LHCN-M2 (cell line): ENCODE measurements around the gene GID8. TPM values are rescaled to one million over a fixed set of nuclear protein-coding genes. Genes with fewer than 3 reads are reported as not detected.

Experiments
- DNase-seq: peaks from one replicate; pipeline ENCODE4 v3.0.0-alpha.2; 2012; ENCODE audit warnings: low read depth
- total RNA-seq: library from RNA; depleted of rRNA; stranded (reverse); fragments of >200 nt; gene quantifications from 2 replicates; pipeline ENCODE4 v1.2.3, GENCODE V29; 2014; rRNA removed

GID8 gene
- total RNA-seq, 1 experiment from 2014 or later, result 23.5 TPM

DNA sequence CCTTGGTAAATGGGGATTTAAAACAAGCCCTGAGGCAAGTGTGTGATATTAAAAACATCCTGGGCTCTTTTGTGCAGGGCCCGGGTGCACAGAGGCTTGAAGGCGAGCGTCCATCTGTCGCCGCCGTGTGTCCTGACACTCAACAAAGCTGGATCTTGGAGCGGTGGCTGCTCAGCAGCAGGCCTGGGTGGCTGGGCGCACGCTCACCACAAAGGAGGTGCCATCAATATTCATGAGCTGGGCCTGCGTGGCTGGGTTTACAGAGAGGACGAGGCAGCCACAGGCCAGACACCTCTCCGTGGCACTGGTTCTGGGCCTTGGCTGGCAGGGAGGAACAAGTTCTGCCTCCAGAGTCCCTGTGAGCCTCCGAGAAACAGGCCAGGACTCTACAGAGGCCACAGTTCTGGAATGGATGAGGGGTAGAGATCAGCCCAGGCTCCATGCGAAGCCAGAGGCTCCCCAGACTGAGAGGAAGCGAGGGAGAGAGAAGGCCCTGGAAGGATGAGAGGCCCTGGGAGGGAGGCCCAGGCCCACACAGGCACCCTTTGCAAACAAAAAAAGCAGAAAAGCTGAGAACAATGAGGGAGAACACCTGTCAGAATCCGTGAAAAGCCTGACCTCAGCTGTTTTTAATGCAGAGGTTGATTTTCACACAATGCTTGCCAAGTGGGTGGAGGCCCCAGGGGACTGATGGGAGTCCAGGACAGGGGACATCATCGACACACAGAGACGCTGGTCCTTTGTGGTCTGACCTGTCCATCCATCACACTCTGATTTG lies 46.9 kb downstream of the GID8 start:
- no peak for DNase-seq

DNA sequence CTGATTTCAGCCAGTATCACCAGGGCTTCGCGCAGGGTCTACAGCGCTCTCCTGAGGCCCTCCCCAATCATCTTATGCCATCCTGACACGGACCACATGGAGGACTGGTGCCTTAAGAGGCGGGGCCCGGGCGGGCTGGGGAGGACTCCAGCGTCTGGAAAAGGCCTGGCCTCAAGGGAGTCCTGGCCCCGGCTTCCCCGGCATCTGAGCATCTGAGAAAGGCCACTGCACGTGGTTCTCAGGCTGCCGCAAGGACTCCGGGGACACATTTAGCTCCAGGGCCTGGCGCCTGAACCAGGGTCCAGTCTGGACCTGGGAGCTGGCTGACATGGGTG lies 47.5 kb downstream of the GID8 start:
- no peak for DNase-seq

DNA sequence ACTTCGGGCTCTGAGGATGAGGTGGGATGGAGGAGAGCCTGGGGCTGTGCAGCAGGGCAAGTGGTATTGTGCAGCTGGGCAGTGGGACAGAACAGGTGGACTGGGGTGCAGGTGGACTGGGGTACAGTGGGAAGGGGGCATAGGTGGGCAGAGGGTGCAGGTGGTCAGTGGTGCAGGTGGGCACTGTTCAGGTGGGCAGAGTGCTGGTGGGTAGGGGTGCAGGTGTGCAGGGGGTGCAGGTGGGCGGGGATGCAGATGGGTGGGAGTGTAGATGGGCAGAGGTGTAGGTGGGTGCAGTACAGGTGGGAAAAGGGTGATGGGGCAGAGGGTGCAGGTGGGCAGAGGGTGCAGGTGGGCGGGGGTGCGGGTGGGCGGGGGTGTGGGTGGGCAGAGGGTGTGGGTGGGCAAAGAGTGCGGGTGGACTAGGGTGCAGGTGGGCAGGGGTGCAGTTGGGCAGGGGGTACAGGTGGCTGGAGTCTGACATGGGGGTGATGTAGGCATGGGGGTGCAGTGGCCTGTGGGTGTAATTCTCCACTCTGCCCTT lies 48.4 kb downstream of the GID8 start:
- DNase-seq, result no peak

DNA sequence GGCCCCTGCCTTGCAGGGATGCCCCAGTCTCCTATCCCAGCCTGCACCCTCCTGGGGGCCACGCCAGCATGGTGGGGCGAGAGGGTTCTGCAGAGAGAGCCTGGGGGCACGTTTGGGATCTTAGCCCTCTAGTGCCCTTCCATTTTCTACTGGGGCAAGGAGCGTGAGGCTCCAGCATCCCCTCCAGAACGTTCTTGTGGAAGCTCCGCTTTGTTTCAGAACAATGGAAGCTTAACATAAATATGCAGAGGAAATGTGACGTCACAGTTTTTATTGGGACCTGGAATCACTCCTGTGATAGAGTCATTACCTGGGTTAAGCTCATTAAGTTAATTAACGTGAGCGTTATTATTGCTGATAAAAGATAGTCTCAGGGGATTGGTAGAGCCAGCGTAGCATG lies 49.2 kb downstream of the GID8 start:
- no peak for DNase-seq

DNA sequence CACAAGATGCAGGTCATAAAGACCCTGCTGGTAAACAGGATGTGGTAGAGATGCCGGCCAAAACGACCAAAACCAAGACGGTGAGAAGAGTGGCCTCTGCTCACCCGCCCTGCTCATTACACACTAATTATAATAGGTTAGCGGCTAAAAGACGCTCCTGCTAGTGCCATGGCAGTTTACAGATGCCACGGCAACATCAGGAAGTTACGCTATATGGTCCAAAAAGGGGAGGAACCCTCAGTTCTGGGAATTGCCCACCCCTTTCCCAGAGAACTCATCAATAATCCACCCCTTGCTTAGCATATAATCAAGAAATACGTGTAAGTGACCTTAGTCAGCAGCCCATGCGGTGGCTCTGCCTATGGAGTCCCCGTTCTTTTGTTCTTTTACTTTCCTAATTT lies 51.3 kb downstream of the GID8 start:
- DNase-seq, result no peak

DNA sequence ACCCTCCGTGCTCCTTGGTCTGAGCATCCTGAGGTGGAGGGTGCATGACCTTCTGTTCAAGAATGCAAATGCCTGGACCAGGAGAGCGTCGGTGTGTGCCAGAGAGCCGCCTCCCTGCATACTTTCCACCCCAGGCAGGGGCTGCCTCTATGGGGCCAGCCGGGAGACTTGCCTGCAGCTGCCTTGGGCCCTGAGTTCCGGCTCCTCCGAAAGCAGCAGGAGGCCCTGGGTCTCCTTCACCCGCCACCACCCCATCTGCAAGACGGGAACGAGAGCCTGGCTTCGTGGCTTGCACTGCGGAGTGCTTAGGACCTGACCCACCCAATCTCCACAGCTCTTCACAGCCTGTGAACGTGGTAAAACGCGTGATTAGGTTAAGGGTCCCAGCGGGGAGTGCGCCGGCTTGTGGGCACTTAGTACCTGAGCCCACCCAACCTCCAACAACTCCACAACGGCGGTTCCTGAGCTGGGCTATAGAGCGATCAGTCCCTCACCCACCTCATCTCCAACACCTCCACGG lies 52.4 kb downstream of the GID8 start:
- DNase-seq, result no peak

DNA sequence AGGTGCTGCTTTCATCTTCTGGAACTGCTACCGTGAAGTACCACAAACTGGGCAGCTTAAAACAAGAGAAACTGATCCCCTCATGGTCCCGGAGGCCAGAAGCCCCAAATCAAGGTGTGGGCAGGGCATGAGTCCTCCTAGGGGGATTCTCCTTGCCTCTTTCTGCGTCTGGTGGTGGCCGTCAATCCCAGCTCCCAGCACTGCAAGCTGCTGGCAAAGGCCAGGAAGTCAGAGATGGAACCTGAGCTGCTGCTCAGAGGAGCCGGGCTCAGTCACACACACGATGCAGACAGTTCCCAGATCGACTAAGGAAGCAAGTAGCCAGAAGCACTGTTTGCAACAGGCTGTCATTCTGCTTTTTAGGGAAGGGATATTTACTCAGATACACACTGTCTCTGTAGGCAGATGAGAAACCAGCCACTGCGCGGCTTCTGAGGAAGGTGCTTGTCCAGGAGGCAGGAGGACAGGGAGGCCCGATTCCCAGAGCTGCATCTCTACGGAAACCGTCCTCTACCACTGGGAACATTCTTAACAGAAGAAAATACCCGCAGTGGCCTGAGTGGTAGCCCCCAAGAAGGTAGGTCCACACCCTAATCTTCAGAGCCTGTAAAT lies 53.4 kb downstream of the GID8 start:
- DNase-seq, result no peak

DNA sequence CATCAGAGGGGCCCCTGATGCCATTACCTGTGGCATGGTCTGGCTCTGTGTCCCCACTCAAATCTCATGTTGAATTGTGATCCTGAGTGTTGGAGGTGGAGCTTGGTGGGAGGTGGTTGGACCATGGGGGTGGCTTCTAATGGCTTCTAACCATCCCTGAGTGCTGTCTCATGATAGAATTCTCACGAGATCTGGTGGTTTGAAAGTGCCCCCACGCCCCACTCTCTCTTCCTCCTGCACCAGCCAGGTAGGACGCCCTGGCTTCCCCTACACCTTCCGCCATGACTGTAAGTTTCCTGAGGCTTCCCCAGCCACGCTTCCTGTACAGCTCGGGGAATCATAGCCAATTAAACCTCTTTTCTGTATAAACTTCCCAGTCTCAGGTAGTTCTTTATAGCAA lies 53.9 kb downstream of the GID8 start:
- DNase-seq, result no peak

DNA sequence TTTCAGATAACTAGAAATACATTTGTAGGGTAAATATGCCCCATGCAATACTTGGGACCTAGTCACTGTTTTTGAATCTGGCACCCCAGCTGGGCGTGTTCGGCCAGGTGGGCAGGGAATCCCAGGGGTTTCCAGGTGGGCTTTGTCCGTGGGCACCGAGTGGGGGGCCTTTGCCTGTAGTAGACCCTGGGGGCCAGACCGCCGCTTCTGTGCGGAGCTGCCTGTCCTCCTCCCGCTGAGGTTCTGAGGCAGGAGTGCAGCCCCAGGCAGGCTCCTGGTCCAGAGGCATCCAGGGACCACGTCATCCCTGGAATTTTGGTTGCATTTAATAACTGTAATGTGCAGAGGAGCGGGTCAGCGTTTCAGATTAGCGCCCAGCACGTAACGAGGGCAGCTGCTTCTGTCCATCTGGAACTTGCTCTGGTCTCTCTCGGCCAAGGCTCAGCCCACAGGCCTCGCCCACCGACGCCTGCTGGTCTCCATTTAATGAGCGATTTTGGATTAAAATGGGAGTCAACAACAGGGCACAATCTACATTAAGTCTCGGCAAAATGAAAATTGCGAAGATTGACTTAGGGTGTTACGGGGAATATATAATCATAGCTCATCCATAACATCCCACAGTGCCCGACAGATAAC lies 56.0 kb downstream of the GID8 start:
- DNase-seq, result no peak

DNA sequence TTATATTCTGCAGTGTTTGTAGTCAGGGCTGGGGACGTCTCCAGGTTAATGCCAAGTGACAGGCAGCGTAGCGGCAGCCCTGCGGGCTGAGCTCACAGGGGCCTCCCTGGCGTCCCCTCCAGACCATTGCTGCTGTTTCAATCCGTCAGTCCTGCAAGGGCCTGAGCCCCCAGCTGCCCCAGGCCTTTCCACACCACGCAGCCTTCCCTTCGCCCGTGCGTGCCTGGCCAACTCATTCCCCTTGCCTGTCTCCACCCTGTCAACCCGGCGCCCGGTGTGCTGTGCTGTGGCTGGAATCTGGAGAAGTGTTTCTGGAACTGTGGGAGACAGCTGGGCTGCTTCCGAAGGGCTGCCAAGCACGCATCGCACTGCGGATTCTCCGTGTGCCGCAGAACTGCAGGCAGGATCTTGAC lies 56.9 kb downstream of the GID8 start:
- no peak for DNase-seq

DNA sequence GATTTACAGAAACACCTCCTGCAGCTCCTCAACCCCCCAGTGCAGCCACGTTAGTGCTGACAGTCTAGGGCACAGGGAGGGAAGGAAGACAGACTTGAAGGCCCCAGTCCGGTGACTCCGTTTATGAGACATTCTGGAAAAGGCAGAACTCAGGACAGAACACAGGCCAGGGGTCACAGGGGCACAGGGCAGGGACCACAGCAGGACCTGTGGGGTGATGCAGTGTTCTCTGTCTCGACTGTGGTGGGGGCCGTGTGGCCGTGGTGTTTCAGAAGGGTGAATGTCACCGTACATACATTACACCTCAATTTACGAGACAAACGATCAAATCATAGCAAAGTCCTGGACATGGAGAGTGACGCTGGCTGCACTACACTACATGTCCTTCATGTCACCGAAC lies 57.5 kb downstream of the GID8 start:
- DNase-seq, result no peak

DNA sequence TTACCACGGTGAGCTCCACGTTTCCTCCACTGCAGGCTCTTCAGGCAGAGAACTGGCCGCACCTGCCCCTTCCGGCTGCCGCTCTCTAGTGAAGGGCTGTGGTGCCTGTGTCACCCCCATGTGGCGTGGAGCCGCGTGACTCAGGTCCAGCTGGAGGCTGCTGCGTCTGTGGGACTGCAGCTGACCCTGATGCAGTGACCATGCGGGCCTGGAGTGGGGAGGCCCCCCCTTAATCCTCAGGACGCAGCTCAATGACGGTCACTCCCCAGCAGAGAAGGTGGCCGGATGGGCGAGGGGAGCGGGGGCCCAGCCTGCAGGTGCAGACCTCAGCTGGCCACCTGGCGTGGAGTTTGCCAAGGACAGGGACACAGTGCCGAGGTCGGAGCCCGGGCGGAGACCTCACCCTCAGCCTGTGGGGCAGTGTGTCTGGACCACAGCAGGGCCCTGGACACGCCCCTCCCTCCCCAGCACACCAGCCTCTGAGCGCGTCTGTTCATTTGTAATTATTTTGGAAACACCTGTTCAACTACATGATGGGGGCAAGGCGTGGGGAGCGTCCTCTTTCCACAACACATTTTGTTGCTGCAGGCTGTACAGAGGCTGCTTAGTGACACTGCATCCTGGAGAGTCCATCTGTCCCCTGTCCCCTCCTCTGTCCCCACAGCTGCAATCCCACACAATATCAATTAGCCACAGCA lies 58.1 kb downstream of the GID8 start:
- no peak for DNase-seq

DNA sequence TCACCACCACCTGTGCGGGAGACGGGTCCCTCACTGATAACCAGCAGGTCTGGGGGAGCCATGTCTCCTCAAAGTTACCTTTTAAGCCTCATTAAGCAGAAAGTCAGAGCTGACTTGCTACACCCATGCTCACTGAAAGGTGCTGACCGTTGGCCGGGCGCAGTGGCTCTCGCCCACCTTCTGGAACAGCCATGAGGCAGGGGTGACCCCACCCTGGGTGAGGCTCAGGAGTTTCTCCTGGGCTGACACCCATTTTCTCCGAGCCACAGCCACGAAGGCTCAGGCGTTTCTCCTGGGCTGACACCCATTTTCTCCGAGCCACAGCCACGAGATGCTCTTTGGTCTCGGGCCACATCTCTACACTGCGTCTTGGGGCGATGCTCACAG lies 58.6 kb downstream of the GID8 start:
- no peak for DNase-seq

DNA sequence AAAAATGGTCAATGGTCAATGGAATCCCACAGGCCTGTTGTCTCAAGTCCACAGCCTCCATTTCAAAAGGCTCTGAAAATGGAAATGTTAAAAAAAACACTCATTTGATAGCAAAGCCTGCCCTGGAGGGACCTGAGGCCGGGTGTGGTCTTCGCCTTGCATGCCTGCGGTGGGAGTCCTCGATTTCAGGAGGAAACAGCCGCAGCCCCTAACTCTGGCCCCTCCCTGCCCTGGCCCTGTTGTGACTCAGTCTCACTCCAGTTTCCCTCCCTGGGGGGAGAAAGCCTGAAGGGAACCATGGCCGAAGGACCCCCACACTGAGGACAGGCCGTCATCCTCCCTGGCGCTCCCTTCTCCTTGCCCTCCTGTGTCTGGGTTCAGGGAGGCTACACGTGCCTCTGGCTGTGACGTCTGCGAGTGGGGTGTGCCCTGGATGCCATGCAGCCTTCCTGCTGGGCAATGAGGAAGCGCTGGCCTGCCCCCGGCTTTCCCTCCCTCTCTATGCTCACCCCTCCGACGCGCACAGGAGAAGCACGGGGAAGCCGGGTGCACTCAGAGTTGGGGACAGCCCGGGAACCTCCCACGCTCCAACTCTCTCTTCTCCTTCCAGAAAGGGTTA lies 59.6 kb downstream of the GID8 start:
- DNase-seq, result no peak

Other genes with a start within 250 kb of the GID8 start
- 0.77 and 0.98 TPM in 2 replicates for gene NTSR1, start 229.3 kb upstream of the GID8 start, total RNA-seq
- 30.7 and 32.8 TPM in 2 replicates for gene MRGBP, start 141.7 kb upstream of the GID8 start, total RNA-seq
- gene OGFR, start 133.3 kb upstream of the GID8 start, total RNA-seq, result 64.6 and 69.7 TPM in 2 replicates
- gene COL9A3, start 121.1 kb upstream of the GID8 start, total RNA-seq, result not detected in 2 replicates
- 13.8 and 15.6 TPM in 2 replicates for gene TCFL5, start 76.3 kb upstream of the GID8 start, total RNA-seq
- 29.0 and 33.1 TPM in 2 replicates for gene DIDO1, start 11.6 kb upstream of the GID8 start, total RNA-seq
- gene SLC17A9, start 14.6 kb downstream of the GID8 start, total RNA-seq, result not detected in 2 replicates
- gene BHLHE23, start 68.8 kb downstream of the GID8 start, total RNA-seq, result not detected in 2 replicates